A549 (cell line): Measurements from ENCODE around the gene SCYGR2.

ENCODE experiments used
- EP300 ChIP-seq, 2 experiments: fragments of >200 bp; sonication (Bioruptor Twin); formaldehyde crosslinking; IDR thresholded peaks; 2 replicates in 1 of 2; 3 replicates in 1 of 2; pipeline ENCODE4 v1.6.1; 2016 to 2017
- JUNB ChIP-seq: fragments of >200 bp; sonication (Bioruptor Twin); formaldehyde crosslinking; IDR thresholded peaks from 2 replicates; pipeline ENCODE4 v1.6.1; 2016
- RAD21 ChIP-seq, 2 experiments: fragments of >200 bp in 1 of 2; sonication (Bioruptor Twin) in 1 of 2; formaldehyde crosslinking in 1 of 2; IDR thresholded peaks in 1 of 2; conservative IDR thresholded peaks in 1 of 2; 2 replicates in 1 of 2; 3 replicates in 1 of 2; pipeline ENCODE4 v1.6.1; 2012 to 2018; ENCODE audit warnings: inconsistent platforms in 1 of 2
- RCOR1 ChIP-seq: fragments of 150-350 bp; IDR thresholded peaks from 2 replicates; pipeline ENCODE4 v1.6.1; 2014; ENCODE audit warnings: antibody characterized with exemption, low read length, low read depth
- SREBF2 ChIP-seq: fragments of 450-650 bp; IDR thresholded peaks from 2 replicates; pipeline ENCODE4 v1.6.1; 2014; ENCODE audit warnings: mild to moderate bottlenecking, moderate library complexity
- TF ChIP-seq, protein P1 (sequence below): fragments of >200 bp; sonication (Bioruptor Twin); formaldehyde crosslinking; IDR thresholded peaks from 3 replicates; pipeline ENCODE4 v1.5.1; 2016
- TF ChIP-seq, protein P2 (sequence below): IDR thresholded peaks from 2 replicates; pipeline ENCODE4 v1.6.1; 2012
- TF ChIP-seq, protein P3 (sequence below): fragments of 450-650 bp; IDR thresholded peaks from 2 replicates; pipeline ENCODE4 v1.6.1; 2014; ENCODE audit warnings: antibody characterized with exemption

DNA sequence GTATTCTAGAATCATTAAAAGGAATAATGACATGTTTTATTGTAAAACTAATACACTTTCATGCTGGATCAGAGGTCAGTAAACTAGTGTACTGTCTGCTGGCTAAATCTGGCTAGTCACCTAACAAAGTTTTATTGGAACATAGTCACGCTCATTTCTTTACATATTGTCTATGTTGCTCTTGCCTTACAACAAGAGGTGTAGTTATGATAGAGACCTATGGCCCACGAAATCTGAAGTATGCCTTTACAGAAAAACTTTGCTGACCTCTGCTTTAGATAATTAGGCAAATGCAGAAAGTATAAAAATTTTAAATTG lies 29.9 kb upstream of the SCYGR2 start:
- TF ChIP-seq SREBF2 = no peak
- TF ChIP-seq, protein P1, sequence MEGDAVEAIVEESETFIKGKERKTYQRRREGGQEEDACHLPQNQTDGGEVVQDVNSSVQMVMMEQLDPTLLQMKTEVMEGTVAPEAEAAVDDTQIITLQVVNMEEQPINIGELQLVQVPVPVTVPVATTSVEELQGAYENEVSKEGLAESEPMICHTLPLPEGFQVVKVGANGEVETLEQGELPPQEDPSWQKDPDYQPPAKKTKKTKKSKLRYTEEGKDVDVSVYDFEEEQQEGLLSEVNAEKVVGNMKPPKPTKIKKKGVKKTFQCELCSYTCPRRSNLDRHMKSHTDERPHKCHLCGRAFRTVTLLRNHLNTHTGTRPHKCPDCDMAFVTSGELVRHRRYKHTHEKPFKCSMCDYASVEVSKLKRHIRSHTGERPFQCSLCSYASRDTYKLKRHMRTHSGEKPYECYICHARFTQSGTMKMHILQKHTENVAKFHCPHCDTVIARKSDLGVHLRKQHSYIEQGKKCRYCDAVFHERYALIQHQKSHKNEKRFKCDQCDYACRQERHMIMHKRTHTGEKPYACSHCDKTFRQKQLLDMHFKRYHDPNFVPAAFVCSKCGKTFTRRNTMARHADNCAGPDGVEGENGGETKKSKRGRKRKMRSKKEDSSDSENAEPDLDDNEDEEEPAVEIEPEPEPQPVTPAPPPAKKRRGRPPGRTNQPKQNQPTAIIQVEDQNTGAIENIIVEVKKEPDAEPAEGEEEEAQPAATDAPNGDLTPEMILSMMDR = no peak
- TF ChIP-seq JUNB = no peak
- TF ChIP-seq RAD21 (conservative IDR thresholded peaks at IDR 0.05 in 1 of 2, IDR thresholded peaks at IDR 0.05 in 1 of 2) = no peak
- TF ChIP-seq, protein P2, sequence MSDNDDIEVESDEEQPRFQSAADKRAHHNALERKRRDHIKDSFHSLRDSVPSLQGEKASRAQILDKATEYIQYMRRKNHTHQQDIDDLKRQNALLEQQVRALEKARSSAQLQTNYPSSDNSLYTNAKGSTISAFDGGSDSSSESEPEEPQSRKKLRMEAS = no peak
- TF ChIP-seq EP300 (IDR thresholded peaks at IDR 0.05) = no peak
- TF ChIP-seq RCOR1 = no peak
- TF ChIP-seq, protein P3, sequence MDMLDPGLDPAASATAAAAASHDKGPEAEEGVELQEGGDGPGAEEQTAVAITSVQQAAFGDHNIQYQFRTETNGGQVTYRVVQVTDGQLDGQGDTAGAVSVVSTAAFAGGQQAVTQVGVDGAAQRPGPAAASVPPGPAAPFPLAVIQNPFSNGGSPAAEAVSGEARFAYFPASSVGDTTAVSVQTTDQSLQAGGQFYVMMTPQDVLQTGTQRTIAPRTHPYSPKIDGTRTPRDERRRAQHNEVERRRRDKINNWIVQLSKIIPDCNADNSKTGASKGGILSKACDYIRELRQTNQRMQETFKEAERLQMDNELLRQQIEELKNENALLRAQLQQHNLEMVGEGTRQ = no peak
